ENCODE data around the gene PFAS. TPM values are rescaled to one million over a fixed set of nuclear protein-coding genes. Genes with fewer than 3 reads are reported as not detected.

The PFAS gene
- total RNA-seq, 2 experiments from 2014 or later: 152 to 157 TPM

GRCh38 chr17:8288336-8289102, 39.4 kb downstream of the PFAS start, which contains the start of gene RANGRF:
RANGRF (plus strand) TSS chr17:8288670; CDS start chr17:8288789, 119 bp downstream.
- TF ChIP-seq CTCF (IDR thresholded peaks at IDR 0.05): no peak
- H3K4me3 Mint-ChIP-seq: peak within 1 kb of the TSS; percentile 87
- peaks cover 9% of the 10 kb centered on the region for H3K36me3 Mint-ChIP-seq (ENCODE audit: low read depth)
- ChIA-PET POLR2A (interaction anchor here (0.6 to 3.5 kb wide), 4 partner anchors 40 to 115 kb away, joined by 3 to 17 read pairs (median 9); partner anchors contain the start of genes CTC1 and PFAS), CTCF (interaction anchor here (1.0 to 1.6 kb wide), 3 partner anchors 11 to 36 kb away, joined by 3 to 6 read pairs (median 5); no protein-coding TSS in a partner anchor)
- H3K27me3 Mint-ChIP-seq: no peaks in the 10 kb centered on the region
- ATAC-seq: peak; percentile 91
- H3K27ac Mint-ChIP-seq: peak within 1 kb of the TSS; percentile 97
- DNase-seq: peak; percentile 91
- no peaks in the 10 kb centered on the region for H3K9me3 Mint-ChIP-seq
- H3K4me1 Mint-ChIP-seq (ENCODE audit: low read depth): peaks cover 32% of the 10 kb centered on the region
- intact Hi-C loops (cut with micrococcal nuclease): loop anchor here (5.0 kb wide), 1 partner anchor 36 kb away; no protein-coding TSS in a partner anchor

- ChIA-PET CTCF (interaction anchor here (0.6 to 1.6 kb wide), 4 partner anchors 11 to 215 kb away, joined by 3 to 6 read pairs (median 4); no protein-coding TSS in a partner anchor), POLR2A (interaction anchor here (1.9 to 3.5 kb wide), 3 partner anchors 40 to 116 kb away, joined by 6 to 17 read pairs (median 12); partner anchors contain the start of genes CTC1 and PFAS)
- H3K9me3 Mint-ChIP-seq: no peaks in the 10 kb centered on the region
- peak overlapping the region; percentile 87 for H3K4me3 Mint-ChIP-seq
- no peak for TF ChIP-seq CTCF (IDR thresholded peaks at IDR 0.05)
- H3K36me3 Mint-ChIP-seq (ENCODE audit: low read depth): peaks cover 9% of the 10 kb centered on the region
- peaks cover 33% of the 10 kb centered on the region for H3K4me1 Mint-ChIP-seq (ENCODE audit: low read depth)
- intact Hi-C loops (cut with micrococcal nuclease): loop anchor here (5.0 kb wide), 1 partner anchor 37 kb away; no protein-coding TSS in a partner anchor
- no peaks in the 10 kb centered on the region for H3K27me3 Mint-ChIP-seq
- ATAC-seq: no peak
- H3K27ac Mint-ChIP-seq: peak overlapping the region; percentile 97
- peak; percentile 81 for DNase-seq
Measured at GRCh38 chr17:8289103-8289397, 40.0 kb downstream of the PFAS start.

GRCh38 chr17:8290043-8290442, 41.0 kb downstream of the PFAS start:
- peaks cover 39% of the 10 kb centered on the region for H3K4me1 Mint-ChIP-seq (ENCODE audit: low read depth)
- ATAC-seq: no peak
- POLR2A ChIA-PET: interaction anchor here (1.9 to 3.5 kb wide), 3 partner anchors 41 to 117 kb away, joined by 6 to 17 read pairs (median 12); partner anchors contain the start of genes CTC1 and PFAS

GRCh38 chr17:8292639-8293395, 43.7 kb downstream of the PFAS start:
- intact Hi-C loops (cut with micrococcal nuclease): loop anchor here (10.0 kb wide), 1 partner anchor 168 kb away; the partner anchor contains the start of gene HES7
- DNase-seq (no peak), ATAC-seq (no peak)
- no peaks in the 10 kb centered on the region for H3K27me3 Mint-ChIP-seq
- H3K4me1 Mint-ChIP-seq (ENCODE audit: low read depth): peaks cover 39% of the 10 kb centered on the region
- no peak for TF ChIP-seq CTCF (IDR thresholded peaks at IDR 0.05)
- ChIA-PET POLR2A (interaction anchor here (1.4 kb wide), 1 partner anchor 120 kb away, joined by 8 read pairs; no protein-coding TSS in a partner anchor), CTCF (no interaction called here)
- no peaks in the 10 kb centered on the region for H3K9me3 Mint-ChIP-seq
- peaks cover 9% of the 10 kb centered on the region for H3K36me3 Mint-ChIP-seq (ENCODE audit: low read depth)
- no peak overlapping the region for H3K4me3 Mint-ChIP-seq
- H3K27ac Mint-ChIP-seq: no peak overlapping the region

More at GRCh38 chr17:8290043-8290442, 41.0 kb downstream of the PFAS start:
- peak overlapping the region; percentile 87 for H3K4me3 Mint-ChIP-seq
- no peak for DNase-seq
- no peak for TF ChIP-seq CTCF (IDR thresholded peaks at IDR 0.05)
- no peaks in the 10 kb centered on the region for H3K27me3 Mint-ChIP-seq
- CTCF ChIA-PET: no interaction called here
- H3K36me3 Mint-ChIP-seq (ENCODE audit: low read depth): peaks cover 9% of the 10 kb centered on the region
- no peaks in the 10 kb centered on the region for H3K9me3 Mint-ChIP-seq
- intact Hi-C loops (cut with micrococcal nuclease): loop anchor here (10.0 kb wide), 1 partner anchor 165 kb away; the partner anchor contains the start of gene HES7
- peak overlapping the region; percentile 10 for H3K27ac Mint-ChIP-seq

All from activated CD8-positive, alpha-beta T cell treated with anti-CD3 and anti-CD28 coated beads for 36 hours (primary cell).